Fibroblast of lung (primary cell): ENCODE data around the gene TIAM1.

Experiments used
- EZH2 ChIP-seq: IDR thresholded peaks from 2 replicates; pipeline ENCODE4 v1.5.1; 2012; ENCODE audit warnings: low read length, control low read depth, mild to moderate bottlenecking; ENCODE audit errors: missing control alignments
- TF ChIP-seq, protein P1 (sequence below), 2 donors: IDR thresholded peaks in 1 of 2; conservative IDR thresholded peaks in 1 of 2; 1 replicate in 1 of 2; 2 replicates in 1 of 2; pipeline ENCODE4 v1.5.1; 2011 to 2012; ENCODE audit warnings: low read length in 2 of 2, control low read depth in 1 of 2, inconsistent platforms in 1 of 2, low read depth in 1 of 2, mild to moderate bottlenecking in 1 of 2

DNA sequence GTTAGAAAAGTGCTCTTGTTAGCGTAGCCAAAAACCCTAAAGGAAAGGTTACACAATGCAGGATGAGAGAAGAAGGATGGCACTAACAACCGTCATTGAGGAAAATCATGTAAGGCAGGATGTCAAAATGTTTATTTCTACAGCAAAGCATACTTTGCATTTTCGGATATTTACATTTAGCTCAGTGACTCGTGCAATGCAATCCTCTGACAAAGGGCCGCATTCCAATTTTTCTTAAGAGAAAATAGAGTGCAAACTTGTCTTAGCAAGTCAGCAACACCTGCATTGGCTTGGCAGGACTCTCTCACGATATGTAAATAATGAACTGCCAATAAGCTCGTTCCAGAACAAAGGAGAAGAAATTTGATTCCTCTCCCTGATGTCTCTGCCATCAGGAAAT, 33.3 kb downstream of the TIAM1 start:
- no peak for TF ChIP-seq EZH2
- TF ChIP-seq, protein P1, sequence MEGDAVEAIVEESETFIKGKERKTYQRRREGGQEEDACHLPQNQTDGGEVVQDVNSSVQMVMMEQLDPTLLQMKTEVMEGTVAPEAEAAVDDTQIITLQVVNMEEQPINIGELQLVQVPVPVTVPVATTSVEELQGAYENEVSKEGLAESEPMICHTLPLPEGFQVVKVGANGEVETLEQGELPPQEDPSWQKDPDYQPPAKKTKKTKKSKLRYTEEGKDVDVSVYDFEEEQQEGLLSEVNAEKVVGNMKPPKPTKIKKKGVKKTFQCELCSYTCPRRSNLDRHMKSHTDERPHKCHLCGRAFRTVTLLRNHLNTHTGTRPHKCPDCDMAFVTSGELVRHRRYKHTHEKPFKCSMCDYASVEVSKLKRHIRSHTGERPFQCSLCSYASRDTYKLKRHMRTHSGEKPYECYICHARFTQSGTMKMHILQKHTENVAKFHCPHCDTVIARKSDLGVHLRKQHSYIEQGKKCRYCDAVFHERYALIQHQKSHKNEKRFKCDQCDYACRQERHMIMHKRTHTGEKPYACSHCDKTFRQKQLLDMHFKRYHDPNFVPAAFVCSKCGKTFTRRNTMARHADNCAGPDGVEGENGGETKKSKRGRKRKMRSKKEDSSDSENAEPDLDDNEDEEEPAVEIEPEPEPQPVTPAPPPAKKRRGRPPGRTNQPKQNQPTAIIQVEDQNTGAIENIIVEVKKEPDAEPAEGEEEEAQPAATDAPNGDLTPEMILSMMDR (conservative IDR thresholded peaks at IDR 0.05 in 1 of 2, IDR thresholded peaks at IDR 0.05 in 1 of 2; ENCODE audit: low read depth in 1 of 2, low read length in 2 of 2), result no peak
